Fibroblast of gingiva (primary cell): ENCODE results near the gene TRIM5.
"Not testable (repeated sequence)": the region's sequence is repeated elsewhere in the genome, so short reads cannot be mapped to it uniquely, and the experiment has no call there.

Source experiments
- DNase-seq: peaks from one replicate; pipeline ENCODE4 v3.0.0-alpha.2; 2011; ENCODE audit warnings: low read depth

The TRIM5 gene, protein sequence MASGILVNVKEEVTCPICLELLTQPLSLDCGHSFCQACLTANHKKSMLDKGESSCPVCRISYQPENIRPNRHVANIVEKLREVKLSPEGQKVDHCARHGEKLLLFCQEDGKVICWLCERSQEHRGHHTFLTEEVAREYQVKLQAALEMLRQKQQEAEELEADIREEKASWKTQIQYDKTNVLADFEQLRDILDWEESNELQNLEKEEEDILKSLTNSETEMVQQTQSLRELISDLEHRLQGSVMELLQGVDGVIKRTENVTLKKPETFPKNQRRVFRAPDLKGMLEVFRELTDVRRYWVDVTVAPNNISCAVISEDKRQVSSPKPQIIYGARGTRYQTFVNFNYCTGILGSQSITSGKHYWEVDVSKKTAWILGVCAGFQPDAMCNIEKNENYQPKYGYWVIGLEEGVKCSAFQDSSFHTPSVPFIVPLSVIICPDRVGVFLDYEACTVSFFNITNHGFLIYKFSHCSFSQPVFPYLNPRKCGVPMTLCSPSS

DNA sequence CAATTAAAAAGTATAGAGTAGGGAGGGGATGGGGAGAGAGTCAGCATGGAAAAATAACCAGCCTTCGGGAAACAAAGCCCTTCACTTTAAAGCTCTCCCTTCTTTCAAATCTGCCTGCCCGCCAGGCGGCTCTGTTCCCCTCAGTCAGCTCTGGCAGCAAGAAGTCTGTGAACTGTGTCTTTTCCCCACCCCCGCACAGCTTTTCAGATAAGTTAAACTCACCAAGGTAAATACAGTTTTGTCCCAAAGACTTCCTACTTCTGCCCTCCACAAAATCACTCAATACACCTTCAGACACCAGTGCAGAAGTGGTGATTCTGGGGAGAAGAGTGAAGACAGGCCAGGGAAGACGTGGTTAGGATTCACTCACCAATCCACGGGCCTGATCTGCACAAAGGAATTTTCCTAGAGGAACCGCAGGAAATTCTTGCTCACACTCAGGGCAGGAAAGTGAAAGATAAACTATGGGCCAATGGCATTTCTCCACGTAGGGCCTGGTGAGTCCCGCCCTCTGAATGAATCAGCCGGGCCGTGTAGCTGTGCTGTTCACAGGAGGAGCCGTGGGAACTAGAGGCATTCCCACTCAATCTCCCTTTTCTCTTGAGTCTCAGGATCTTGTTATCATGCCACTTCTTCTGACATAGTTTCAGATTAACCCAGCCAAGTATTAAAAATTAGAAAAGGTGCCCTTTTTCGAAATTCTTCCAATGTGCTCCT, at the start of gene TRIM5:
Gene TRIM5, minus strand, starts transcription at position 429 of the 717 bp plus-strand sequence. CDS start 4,897 bp downstream, outside the sequence.
- peak; percentile 92 for DNase-seq

DNA sequence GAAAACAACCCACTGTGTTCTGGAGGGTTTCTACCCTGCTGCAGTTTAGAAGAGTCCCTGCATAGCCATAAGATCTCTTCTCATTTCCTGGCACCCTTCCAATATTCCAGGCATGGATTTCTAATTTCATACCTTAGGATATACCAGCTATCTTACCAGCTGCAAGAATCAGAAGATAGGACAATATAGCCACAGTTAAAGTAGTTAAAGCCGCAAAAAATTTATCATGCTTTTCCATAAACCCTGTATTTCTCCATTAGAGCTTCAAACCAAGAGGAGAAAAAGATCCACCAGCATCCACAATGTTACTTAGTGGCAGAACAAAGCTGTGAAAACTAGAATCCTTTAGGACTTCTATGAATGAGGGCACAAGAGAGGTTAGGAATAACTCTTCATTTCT, 42.8 kb upstream of the TRIM5 start:
- DNase-seq = no peak

DNA sequence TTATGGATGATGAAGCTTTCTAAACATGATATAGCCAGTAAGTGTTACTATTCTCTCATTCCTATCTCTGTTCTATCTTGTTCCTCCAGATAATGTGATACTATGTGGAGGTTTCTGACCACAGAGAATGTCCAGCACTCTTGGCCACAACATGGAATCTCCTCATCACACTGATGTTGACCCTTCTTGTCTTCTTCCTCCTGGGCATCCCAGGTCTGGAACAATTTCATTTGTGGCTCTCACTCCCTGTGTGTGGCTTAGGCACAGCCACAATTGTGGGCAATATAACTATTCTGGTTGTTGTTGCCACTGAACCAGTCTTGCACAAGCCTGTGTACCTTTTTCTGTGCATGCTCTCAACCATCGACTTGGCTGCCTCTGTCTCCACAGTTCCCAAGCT, 41.5 kb upstream of the TRIM5 start:
- DNase-seq = no peak

DNA sequence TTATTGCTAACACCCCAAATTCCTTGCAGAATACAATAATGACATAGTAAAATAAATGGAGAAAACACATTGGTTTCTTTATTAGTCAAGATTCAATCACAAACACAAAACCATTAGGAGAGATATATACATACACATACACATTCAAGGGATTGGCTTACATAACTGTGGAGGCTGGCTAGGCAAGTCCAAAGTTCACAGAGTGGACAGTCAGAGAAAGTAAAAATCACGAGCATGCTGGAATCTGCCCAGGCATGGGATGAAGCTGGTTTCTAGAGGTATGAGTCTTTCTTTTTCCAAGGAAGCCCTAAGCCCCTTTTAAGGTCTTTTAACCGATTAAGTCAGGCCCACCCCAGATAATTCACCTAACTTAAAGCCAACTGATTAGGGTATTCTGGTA, 37.7 kb upstream of the TRIM5 start:
- no peak for DNase-seq

DNA sequence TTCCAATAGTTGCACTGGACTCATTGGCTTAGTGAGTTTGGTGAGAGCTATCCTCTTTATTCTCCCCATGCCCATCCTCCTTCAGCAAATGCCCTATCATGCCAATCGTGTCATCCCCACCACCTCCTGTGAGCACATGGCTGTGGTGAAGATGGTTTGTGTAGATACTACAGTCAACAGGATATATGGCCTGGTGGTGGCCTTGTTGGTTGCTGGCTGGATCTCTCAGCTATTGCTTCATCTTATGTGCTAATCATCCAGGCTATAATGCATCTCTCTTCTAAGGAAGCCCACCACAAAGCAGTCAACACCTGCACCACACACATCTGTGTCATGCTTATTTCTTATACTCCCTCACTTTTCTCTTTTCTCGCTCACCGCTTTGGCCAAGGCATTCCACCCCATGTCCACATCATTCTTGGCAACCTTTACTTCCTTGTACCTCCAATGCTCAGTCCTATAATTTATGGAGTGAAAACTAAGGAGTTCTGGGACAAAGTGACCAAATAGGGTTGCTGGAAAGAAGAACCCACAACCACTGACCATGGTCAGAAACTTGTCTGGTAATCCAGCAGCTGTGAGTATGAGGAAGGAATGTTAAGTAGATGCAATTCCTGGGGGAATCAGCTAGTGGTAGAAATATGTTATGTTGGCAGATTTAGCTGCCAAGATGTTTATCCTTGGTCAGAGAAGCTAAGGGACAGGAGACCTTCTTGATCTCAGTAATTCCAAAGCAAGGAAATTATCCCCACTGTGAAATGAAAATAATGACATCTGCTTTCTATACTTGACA, 35.0 kb upstream of the TRIM5 start:
- DNase-seq = no peak

DNA sequence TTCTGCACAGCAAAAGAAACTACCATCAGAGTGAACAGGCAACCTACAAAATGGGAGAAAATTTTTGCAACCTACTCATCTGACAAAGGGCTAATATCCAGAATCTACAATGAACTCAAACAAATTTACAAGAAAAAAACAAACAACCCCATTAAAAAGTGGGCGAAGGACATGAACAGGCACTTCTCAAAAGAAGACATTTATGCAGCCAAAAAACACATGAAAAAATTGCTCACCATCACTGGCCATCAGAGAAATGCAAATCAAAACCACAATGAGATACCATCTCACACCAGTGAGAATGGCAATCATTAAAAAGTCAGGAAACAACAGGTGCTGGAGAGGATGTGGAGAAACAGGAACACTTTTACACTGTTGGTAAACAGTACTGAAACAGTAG, 31.6 kb upstream of the TRIM5 start:
- DNase-seq = not testable (repeated sequence)

DNA sequence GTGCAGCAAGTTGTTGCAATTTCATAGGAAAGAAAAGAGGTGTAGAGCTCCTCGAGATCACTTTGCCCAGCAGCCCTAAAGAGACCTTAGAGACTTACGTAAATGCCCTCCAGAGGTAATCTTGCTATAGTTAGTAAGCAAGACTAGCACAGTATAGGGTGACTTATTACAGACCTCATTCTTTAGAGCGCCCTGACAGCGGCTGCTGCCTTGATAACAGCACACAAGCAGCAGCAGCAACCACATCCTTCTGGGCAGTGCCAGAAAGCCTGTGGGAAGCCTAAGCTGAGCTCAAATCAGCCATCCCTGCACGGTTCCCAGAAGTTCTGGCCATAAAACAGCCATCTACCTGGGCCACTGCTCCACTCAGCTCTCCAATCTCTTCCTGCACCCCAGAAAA, 28.8 kb upstream of the TRIM5 start:
- DNase-seq = no peak

DNA sequence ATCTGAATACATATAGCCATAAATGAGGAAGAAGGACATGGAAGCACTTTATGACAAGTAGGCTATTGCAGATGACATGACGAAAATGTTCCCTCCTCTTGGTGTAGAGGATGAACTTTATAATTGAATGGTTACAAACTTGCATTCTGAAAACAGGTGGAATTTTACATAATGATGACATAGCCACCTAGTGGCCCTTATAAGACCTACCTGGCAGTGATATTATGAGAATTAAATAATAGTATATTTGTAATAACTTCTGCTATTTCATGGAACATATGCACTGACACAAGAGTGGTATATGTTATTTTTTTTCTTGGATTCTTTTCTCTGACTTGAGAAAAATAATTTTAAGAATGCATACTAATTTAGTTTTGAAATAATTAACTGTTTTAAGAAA, 27.6 kb upstream of the TRIM5 start:
- DNase-seq = no peak

DNA sequence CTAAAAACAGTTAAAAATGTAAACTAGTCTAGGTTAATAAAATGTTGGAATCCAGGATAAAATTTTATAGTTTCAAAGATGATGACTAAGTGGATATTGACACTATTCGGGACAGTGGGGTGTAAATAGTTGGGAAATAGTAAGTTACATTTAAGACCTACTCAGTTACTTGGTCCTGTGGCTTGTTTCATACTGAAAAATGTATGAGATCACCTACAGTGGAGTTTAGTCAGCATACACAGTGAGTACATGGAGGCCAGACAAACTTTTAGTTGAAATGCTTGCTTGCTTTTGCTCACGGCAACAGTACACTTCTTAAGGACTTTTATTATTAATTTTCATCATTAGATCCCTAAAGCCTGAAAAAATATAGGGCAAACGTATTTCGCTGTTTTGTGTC, 20.8 kb upstream of the TRIM5 start:
- no peak for DNase-seq

DNA sequence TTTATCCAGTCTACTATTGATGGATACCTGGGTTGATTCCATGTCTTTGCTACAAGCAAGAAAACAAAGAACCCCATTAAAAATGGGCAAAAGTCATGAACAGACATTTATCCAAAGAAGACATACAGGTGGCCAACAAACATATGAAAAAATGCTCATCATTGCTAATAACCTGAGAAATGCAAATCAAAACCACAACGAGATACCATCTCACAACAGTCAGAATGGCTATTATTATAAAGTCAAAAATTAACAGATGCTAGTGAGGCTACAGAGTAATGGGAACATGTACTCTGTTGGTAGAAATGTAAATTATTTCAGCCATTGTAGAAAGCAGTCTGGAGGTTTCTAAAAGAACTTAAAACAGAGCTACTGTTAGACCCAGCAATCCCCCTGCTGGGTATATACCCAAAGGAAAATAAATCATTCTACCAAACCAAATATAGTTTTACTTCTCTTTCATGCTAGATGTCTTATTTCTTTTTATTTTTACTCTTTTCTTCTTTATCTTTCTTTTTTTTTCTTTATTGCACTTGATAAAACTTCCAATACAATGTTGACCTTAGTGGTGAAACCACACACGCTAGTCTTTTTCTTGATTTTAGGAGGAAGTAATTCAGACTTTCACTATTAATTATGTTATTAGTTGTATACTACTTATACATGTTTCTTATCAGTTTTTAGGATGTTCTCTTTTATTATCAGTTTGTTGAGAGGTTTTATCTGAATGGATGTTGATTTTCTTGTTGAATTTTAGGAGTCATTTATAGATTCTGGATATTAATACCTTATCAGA, 19.1 kb upstream of the TRIM5 start:
- no peak for DNase-seq

DNA sequence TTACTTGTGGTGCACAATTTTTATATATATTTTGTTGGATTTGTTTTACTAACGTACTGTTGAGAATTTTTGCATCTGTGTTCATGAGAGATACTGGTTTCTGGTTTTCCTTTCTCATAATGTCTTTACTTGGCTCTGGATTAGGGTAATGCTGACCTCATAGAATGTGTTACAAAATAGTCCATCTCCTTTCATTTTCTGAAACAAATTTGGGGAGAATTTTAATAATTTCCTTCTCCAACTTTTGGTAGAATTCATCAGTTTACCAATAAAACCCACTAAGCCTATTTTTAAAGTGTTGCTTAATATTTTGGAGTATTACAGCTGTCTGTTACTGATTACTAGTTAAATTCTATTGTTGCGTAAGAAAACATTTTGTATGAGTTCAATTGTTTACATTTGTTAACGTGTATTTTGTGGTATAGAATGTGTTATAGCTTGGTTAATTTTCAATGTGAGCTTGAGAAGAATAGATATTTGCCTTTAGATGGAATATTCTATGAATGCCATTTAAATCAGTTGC, 16.2 kb upstream of the TRIM5 start:
- DNase-seq = no peak

DNA sequence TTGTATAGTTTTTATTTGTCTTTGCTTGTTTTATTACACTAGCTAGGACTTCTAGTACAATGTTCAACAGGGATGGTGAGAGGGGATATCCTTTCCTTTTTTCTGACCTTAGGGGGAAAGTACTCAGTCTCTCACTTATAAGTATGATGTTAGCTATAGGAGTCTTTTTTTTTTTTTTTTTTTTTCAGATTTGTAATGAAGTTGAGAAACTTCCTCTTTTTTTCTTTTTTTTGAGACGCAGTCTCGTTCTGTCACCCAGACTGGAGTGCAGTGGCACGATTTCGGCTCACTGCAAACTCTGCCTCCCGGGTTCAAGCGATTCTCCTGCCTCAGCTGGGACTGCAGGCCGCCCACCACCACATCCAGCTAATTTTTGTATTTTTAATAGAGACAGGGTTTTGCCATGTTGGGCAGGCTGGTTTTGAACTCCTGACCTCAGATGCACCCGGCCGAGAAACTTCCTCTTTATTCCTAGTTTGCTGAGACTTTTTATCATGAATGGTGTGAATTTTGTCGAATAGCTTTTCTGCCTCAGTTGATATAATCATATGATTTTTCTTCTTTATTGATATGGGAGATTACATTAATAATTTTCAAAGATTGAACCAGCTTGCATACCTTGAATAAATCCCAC, 15.7 kb upstream of the TRIM5 start:
- no peak for DNase-seq

DNA sequence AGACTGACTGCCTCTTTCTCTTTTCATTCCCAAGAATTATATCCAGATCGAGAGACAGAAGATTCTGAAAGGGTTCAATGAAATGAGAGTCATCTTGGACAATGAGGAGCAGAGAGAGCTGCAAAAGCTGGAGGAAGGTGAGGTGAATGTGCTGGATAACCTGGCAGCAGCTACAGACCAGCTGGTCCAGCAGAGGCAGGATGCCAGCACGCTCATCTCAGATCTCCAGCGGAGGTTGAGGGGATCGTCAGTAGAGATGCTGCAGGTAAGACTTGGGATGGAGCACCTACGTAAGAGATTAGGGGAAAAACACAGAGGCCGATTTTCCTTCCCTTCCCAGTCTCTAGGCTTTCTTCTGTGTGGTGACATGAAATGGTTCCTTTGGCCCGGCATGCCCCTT, 13.4 kb upstream of the TRIM5 start:
- DNase-seq = no peak

DNA sequence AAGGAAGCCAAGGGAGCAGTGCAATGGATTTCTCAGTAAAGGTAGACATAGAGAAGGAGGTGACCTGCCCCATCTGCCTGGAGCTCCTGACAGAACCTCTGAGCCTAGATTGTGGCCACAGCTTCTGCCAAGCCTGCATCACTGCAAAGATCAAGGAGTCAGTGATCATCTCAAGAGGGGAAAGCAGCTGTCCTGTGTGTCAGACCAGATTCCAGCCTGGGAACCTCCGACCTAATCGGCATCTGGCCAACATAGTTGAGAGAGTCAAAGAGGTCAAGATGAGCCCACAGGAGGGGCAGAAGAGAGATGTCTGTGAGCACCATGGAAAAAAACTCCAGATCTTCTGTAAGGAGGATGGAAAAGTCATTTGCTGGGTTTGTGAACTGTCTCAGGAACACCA, 11.3 kb upstream of the TRIM5 start:
- DNase-seq = no peak

DNA sequence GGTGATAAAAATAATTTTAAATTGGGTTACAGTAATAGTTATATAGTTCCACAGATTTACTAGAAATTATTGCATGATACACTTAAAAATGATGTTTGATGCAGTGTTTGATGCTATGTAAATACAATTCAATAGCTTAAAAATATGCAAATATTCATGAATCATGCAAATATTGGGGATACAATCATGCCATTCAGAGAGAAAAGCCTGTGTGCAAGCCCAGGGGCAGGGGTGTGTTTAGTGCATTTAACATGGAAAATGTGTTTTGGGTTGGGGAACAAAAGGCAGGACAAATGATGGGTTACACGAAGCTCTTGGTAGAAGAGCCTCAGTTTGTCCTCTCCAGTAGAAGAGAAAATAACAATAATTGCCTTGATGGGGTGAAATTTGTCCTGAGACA, 10.7 kb upstream of the TRIM5 start:
- DNase-seq = no peak

DNA sequence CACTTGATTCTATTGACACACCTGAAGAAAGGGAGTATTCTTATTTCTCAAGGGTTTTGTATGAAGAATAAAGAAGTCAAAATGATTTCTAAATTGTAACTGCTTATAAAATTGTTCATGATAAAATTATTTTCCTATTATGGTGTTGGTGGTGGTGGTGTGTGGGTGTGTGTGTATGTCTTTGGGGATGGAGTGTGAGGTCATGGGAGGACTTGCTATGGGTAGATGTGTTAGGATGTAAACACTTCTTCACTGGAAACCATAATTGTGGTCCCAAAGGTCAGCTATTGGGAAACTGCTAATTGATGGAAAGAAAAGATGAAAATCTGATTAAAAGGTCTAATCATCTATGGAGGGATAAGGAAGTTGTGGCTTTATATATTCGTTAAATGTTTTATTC, 9.8 kb upstream of the TRIM5 start:
- no peak for DNase-seq

DNA sequence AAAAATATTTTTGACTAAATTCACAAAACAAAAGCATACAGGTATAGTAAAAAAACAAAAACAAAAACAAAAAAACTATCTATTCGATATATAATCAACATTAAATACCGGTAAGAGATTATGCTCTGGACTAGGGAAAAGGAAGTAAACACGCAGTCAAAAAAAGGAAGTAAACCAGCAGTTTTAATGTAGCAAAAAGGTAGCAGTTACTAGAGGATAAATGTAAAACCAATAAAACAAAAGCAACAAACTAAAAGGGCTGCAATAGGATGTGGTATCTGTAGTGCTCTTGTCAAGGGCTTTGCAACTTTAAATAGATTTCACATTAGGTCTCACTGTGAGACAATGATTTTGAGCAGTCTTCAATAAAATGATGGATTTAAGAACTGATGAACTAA, 7.1 kb upstream of the TRIM5 start:
- DNase-seq = no peak

DNA sequence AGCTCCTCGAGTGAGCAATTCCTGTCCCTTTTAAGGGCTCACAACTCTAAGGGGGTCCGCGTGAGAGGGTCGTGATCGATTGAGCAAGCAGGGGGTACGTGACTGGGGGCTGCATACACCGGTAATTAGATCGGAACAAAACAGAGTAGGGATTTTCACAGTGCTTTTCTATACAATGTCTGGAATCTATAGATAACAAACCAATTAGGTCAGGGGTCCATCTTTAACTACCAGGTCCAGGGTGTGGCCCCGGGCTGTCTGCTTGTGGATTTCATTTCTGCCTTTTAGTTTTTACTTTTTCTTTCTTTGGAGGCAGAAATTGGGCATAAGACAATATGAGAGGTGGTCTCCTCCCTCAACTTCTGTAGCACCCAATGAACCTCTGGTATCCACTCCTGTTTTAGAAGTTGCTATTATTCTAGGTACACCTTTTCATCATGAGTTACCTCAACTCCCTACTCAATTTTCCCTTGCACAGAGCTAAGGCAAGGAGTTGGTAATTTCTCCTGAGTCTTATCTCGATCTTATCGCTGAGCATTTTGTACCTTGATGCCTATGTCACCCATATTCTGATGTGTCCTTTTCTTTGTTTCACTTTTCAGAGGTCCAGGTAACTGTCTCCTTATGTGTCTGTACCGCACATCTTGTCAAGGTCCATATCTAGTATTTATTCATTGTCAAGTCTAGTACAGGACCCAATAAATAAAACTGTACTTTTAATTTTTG, 6.5 kb upstream of the TRIM5 start:
- not testable (repeated sequence) for DNase-seq

DNA sequence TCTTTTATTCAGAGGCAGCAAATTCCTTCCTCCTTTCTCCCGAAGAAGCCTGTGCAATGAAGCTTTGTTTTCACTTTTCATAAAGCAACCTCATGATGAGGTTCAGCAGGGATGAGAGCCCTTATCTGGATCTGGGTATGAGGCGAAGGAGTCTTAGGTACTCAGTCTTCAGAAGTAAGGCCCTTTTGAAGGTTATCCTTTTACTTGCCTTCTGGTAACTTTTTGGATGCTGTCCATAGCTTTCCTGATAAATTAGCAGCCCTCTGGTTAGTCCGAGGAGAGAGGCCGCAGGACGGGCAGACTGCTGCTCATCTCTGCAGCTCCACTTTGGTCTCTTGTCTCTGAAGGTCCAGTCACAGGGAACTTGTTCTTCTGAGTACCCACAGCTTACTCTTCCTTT, 5.9 kb upstream of the TRIM5 start:
- DNase-seq = peak; percentile 35

DNA sequence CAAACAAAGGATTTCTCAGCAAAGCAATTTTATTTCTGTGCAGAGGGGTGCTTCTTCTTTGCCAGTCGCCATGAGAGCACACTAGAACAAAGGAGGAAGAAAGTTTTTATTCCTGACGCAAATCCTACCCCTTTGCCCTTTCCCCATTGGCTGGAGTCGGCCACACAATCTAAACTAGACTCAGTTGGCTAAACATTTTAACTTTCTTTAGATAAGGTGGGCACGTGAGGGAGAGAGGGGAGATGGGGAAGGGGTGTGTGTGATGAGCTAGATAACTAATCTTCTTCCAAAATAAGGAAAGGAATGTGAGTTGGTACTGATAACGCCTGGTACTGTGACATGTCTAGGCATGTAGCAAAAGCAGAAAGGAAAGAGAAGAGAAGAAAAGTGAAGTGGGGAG, 5.3 kb upstream of the TRIM5 start:
- peak; percentile 27 for DNase-seq
